Measurements from ENCODE around the gene BMI1. TPM values are rescaled to one million over a fixed set of nuclear protein-coding genes. Genes with fewer than 3 reads are reported as not detected.
A peak's percentile ranks its signal among the peaks of the same experiment; 100 is the strongest.
"Not testable (repeated sequence)": the region's sequence is repeated elsewhere in the genome, so short reads cannot be mapped to it uniquely, and the experiment has no call there.

BMI1 gene
- 13.0 TPM for total RNA-seq

- ATAC-seq, result peak; percentile 67
Observed at GRCh38 chr10:22320591-22321155, at the start of gene BMI1. TSS of gene BMI1 (plus strand) at chr10:22321099. CDS start at chr10:22326450, 5,351 bp downstream.

GRCh38 chr10:22271786-22272185, 49.1 kb upstream of the BMI1 start:
- ATAC-seq, result no peak

GRCh38 chr10:22278441-22278782, 42.5 kb upstream of the BMI1 start:
- ATAC-seq, result no peak

- ATAC-seq, result no peak
Observed at GRCh38 chr10:22280078-22280477, 40.8 kb upstream of the BMI1 start.

GRCh38 chr10:22285130-22285529, 35.8 kb upstream of the BMI1 start:
- ATAC-seq, result no peak

GRCh38 chr10:22293747-22294404, 27.0 kb upstream of the BMI1 start:
- no peak for ATAC-seq

- no peak for ATAC-seq
Observed at GRCh38 chr10:22294694-22295093, 26.2 kb upstream of the BMI1 start.

- ATAC-seq, result no peak
Observed at GRCh38 chr10:22301193-22301592, 19.7 kb upstream of the BMI1 start.

GRCh38 chr10:22303461-22303860, 17.4 kb upstream of the BMI1 start:
- no peak for ATAC-seq

GRCh38 chr10:22305721-22306120, 15.2 kb upstream of the BMI1 start:
- ATAC-seq, result no peak

GRCh38 chr10:22308390-22308789, 12.5 kb upstream of the BMI1 start:
- no peak for ATAC-seq

- no peak for ATAC-seq
Observed at GRCh38 chr10:22309180-22310000, 11.5 kb upstream of the BMI1 start.

GRCh38 chr10:22310012-22310411, 10.9 kb upstream of the BMI1 start:
- not testable (repeated sequence) for ATAC-seq

- ATAC-seq, result no peak
Observed at GRCh38 chr10:22310928-22311327, 10.0 kb upstream of the BMI1 start.

GRCh38 chr10:22314852-22315251, 6.0 kb upstream of the BMI1 start:
- no peak for ATAC-seq

- no peak for ATAC-seq
Observed at GRCh38 chr10:22315455-22316285, 5.2 kb upstream of the BMI1 start.

- ATAC-seq, result peak; percentile 90
Observed at GRCh38 chr10:22316286-22317075, 4.4 kb upstream of the BMI1 start, which contains the start of gene COMMD3. TSS of gene COMMD3 (plus strand) at chr10:22316388. CDS start at chr10:22316418, 30 bp downstream.

GRCh38 chr10:22317076-22317370, 3.9 kb upstream of the BMI1 start:
- ATAC-seq, result no peak

GRCh38 chr10:22317771-22318565, 2.9 kb upstream of the BMI1 start:
- no peak for ATAC-seq

- ATAC-seq, result no peak
Observed at GRCh38 chr10:22318772-22319171, 2.1 kb upstream of the BMI1 start.

GRCh38 chr10:22319547-22319979, 1.3 kb upstream of the BMI1 start:
- no peak for ATAC-seq
